PC-3 (cell line): ENCODE results near the gene KCTD10.

Experiments
- CTCF ChIP-seq: fragments of 300-600 bp; sonication (generic); conservative IDR thresholded peaks from 2 replicates; pipeline ENCODE4 v1.5.1; 2017; ENCODE audit warnings: antibody characterized with exemption, low read depth, mild to moderate bottlenecking, low read length
- EZH2 ChIP-seq: fragments of 300-600 bp; sonication (generic); IDR thresholded peaks from one replicate; pipeline ENCODE4 v1.6.1; 2017; ENCODE audit warnings: antibody characterized with exemption, mild to moderate bottlenecking, low read length; ENCODE audit not compliant: unreplicated experiment

- TF ChIP-seq CTCF: no peak
- no peak for TF ChIP-seq EZH2
Observed at GRCh38 chr12:109513051-109513450, 36.0 kb upstream of the KCTD10 start.
